Chondrocyte (in vitro differentiated cells): ENCODE measurements around the gene MAPK7. TPM values are rescaled to one million over a fixed set of nuclear protein-coding genes. Genes with fewer than 3 reads are reported as not detected.
A peak's percentile ranks its signal among the peaks of the same experiment; 100 is the strongest.

Experiments used
- DNase-seq: peaks from one replicate; pipeline ENCODE4 v3.0.0; 2021; ENCODE audit warnings: mixed read lengths, low spot score
- H3K27ac Mint-ChIP-seq: one replicate; pipeline ENCODE4 v1.8.0; 2021; ENCODE audit warnings: mild to moderate bottlenecking, moderate library complexity, mixed read lengths; ENCODE audit not compliant: unreplicated experiment
- H3K27me3 Mint-ChIP-seq: 2 replicates; pipeline ENCODE4 v1.8.0; 2021; ENCODE audit warnings: low read depth, mixed read lengths
- H3K36me3 Mint-ChIP-seq: 2 replicates; pipeline ENCODE4 v1.8.0; 2021; ENCODE audit warnings: low read depth, mixed read lengths
- H3K4me1 Mint-ChIP-seq: 2 replicates; pipeline ENCODE4 v1.8.0; 2021; ENCODE audit warnings: low read depth, mild to moderate bottlenecking, mixed read lengths
- H3K4me3 Mint-ChIP-seq: one replicate; pipeline ENCODE4 v1.8.0; 2021; ENCODE audit warnings: mild to moderate bottlenecking, moderate library complexity, mixed read lengths; ENCODE audit not compliant: unreplicated experiment
- H3K9me3 Mint-ChIP-seq: 2 replicates; pipeline ENCODE4 v1.8.0; 2021; ENCODE audit warnings: low read depth, mixed read lengths
- microRNA-seq: library from miRNA; unstranded; fragments of <30 nt; microRNA quantifications from one replicate; pipeline ENCODE4 v1.2.0, GENCODE V29; 2020; ENCODE audit warnings: borderline number of aligned reads
- total RNA-seq: library from RNA; stranded (reverse); gene quantifications from 3 replicates; pipeline ENCODE4 v1.2.1, GENCODE V29; 2021
- TF ChIP-seq, protein P1 (sequence below): fragments of 200-600 bp; sonication (generic); IDR thresholded peaks from 2 replicates; pipeline ENCODE4 v1.5.0; 2021; ENCODE audit warnings: antibody characterized with exemption, mild to moderate bottlenecking, moderate library complexity

MAPK7 gene
- total RNA-seq, 1 donor from 2014 or later = 52.3 TPM

GRCh38 chr17:19426631-19427030, 48.3 kb downstream of the MAPK7 start:
- Mint-ChIP-seq H3K36me3 (no peaks in the 10 kb centered on the region), H3K4me3 (no peak overlapping the region), H3K4me1 (no peaks in the 10 kb centered on the region), H3K27me3 (no peaks in the 10 kb centered on the region), H3K27ac (no peak overlapping the region), H3K9me3 (no peaks in the 10 kb centered on the region)
- TF ChIP-seq, protein P1, sequence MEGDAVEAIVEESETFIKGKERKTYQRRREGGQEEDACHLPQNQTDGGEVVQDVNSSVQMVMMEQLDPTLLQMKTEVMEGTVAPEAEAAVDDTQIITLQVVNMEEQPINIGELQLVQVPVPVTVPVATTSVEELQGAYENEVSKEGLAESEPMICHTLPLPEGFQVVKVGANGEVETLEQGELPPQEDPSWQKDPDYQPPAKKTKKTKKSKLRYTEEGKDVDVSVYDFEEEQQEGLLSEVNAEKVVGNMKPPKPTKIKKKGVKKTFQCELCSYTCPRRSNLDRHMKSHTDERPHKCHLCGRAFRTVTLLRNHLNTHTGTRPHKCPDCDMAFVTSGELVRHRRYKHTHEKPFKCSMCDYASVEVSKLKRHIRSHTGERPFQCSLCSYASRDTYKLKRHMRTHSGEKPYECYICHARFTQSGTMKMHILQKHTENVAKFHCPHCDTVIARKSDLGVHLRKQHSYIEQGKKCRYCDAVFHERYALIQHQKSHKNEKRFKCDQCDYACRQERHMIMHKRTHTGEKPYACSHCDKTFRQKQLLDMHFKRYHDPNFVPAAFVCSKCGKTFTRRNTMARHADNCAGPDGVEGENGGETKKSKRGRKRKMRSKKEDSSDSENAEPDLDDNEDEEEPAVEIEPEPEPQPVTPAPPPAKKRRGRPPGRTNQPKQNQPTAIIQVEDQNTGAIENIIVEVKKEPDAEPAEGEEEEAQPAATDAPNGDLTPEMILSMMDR = no peak
- no peak for DNase-seq

DNA sequence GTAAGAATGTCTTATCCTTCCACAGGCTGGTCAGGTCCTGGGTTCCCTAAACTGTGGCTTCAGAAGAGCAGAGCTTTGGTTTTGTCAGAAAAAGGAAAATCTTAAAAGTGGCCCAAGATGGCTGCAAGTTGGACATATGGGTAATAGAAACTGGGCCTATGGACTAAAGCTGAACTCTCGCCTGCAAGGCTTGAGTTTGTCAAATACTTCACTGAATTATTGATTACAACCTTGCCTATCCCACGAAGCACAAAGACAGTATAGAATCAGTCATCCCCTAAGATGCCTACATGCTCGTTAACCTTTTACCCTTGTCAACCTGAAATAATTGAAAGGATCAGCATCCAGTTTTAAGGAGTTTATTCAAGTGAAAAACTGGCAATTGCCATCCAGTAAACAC, 53.4 kb downstream of the MAPK7 start:
- H3K4me3 Mint-ChIP-seq = no peak overlapping the region
- H3K9me3 Mint-ChIP-seq = no peaks in the 10 kb centered on the region
- H3K27me3 Mint-ChIP-seq = no peaks in the 10 kb centered on the region
- TF ChIP-seq, protein P1 = no peak
- no peak for DNase-seq
- no peaks in the 10 kb centered on the region for H3K36me3 Mint-ChIP-seq
- no peak overlapping the region for H3K27ac Mint-ChIP-seq
- H3K4me1 Mint-ChIP-seq = no peaks in the 10 kb centered on the region

Small RNAs within 50 kb of the gene (microRNA-seq; reads per million reads assigned to microRNA genes)
- gene MIR1180 = 1,119 reads per million, percentile 80 among the genes with 10 or more reads in this experiment

Other genes with a start within 250 kb of the MAPK7 start
- 29.0 to 39.7 TPM (median 37.8 TPM) in 3 replicates for gene EPN2, start 141.1 kb upstream of the MAPK7 start, total RNA-seq
- gene B9D1, start 15.8 kb upstream of the MAPK7 start, total RNA-seq = 9.4 to 22.0 TPM (median 9.9 TPM) in 3 replicates
- gene MFAP4, start 8.7 kb downstream of the MAPK7 start, total RNA-seq = 307 to 312 TPM (median 310 TPM) in 3 replicates
- 0.67 to 1.5 TPM (median 1.5 TPM) in 3 replicates for gene RNF112, start 32.7 kb downstream of the MAPK7 start, total RNA-seq
- 1.7 to 4.9 TPM (median 2.0 TPM) in 3 replicates for gene SLC47A1, start 155.4 kb downstream of the MAPK7 start, total RNA-seq